ENCODE measurements around the gene STING1.
A peak's percentile ranks its signal among the peaks of the same experiment; 100 is the strongest.
"Not testable (repeated sequence)": the region's sequence is repeated elsewhere in the genome, so short reads cannot be mapped to it uniquely, and the experiment has no call there.

Gene STING1

GRCh38 chr5:139446956-139447779 is 35.4 kb downstream of the STING1 start:
- DNase-seq (ENCODE audit: extremely low read depth, insufficient read length): peak; percentile 81
- Histone ChIP-seq H3K4me3 (replicated peaks; ENCODE audit: low read depth, low read length) (no peak overlapping the region), H3K36me3 (ENCODE audit: control insufficient read depth, insufficient read depth, low read length) (no peaks in the 10 kb centered on the region), H3K27me3 (replicated peaks; ENCODE audit: control insufficient read depth, insufficient read depth, low read length) (no peaks in the 10 kb centered on the region)
- TF ChIP-seq CTCF (IDR thresholded peaks at IDR 0.05; ENCODE audit: insufficient read depth, low read length, poor library complexity, severe bottlenecking): no peak

- TF ChIP-seq CTCF (IDR thresholded peaks at IDR 0.05; ENCODE audit: insufficient read depth, low read length, poor library complexity, severe bottlenecking): no peak
- no peaks in the 10 kb centered on the region for H3K27me3 ChIP-seq (replicated peaks; ENCODE audit: control insufficient read depth, insufficient read depth, low read length)
- no peaks in the 10 kb centered on the region for H3K36me3 ChIP-seq (ENCODE audit: control insufficient read depth, insufficient read depth, low read length)
- H3K4me3 ChIP-seq (replicated peaks; ENCODE audit: low read depth, low read length): no peak overlapping the region
- no peak for DNase-seq (ENCODE audit: extremely low read depth, insufficient read length)
Measured at GRCh38 chr5:139445325-139446170, 37.0 kb downstream of the STING1 start.

- no peak for DNase-seq (ENCODE audit: extremely low read depth, insufficient read length)
- H3K36me3 ChIP-seq (ENCODE audit: control insufficient read depth, insufficient read depth, low read length): no peaks in the 10 kb centered on the region
- H3K27me3 ChIP-seq (replicated peaks; ENCODE audit: control insufficient read depth, insufficient read depth, low read length): no peaks in the 10 kb centered on the region
- H3K4me3 ChIP-seq (replicated peaks; ENCODE audit: low read depth, low read length): no peak overlapping the region
- no peak for TF ChIP-seq CTCF (IDR thresholded peaks at IDR 0.05; ENCODE audit: insufficient read depth, low read length, poor library complexity, severe bottlenecking)
Measured at GRCh38 chr5:139443831-139444453, 38.6 kb downstream of the STING1 start.

GRCh38 chr5:139440416-139440815 is 42.1 kb downstream of the STING1 start:
- not testable (repeated sequence) for H3K36me3 ChIP-seq (ENCODE audit: control insufficient read depth, insufficient read depth, low read length); H3K27me3 ChIP-seq (replicated peaks; ENCODE audit: control insufficient read depth, insufficient read depth, low read length); H3K4me3 ChIP-seq (replicated peaks; ENCODE audit: low read depth, low read length); DNase-seq (ENCODE audit: extremely low read depth, insufficient read length)

GRCh38 chr5:139439013-139439903 is 43.3 kb downstream of the STING1 start, which contains the start of gene DNAJC18:
DNAJC18 (minus strand) TSS chr5:139439525; CDS start chr5:139439445, 80 bp downstream.
- no peak for TF ChIP-seq CTCF (IDR thresholded peaks at IDR 0.05; ENCODE audit: insufficient read depth, low read length, poor library complexity, severe bottlenecking)
- no peaks in the 10 kb centered on the region for H3K27me3 ChIP-seq (replicated peaks; ENCODE audit: control insufficient read depth, insufficient read depth, low read length)

More at GRCh38 chr5:139439013-139439903, 43.3 kb downstream of the STING1 start, which contains the start of gene DNAJC18:
- Histone ChIP-seq H3K4me3 (replicated peaks; ENCODE audit: low read depth, low read length) (peak within 1 kb of the TSS; percentile 80), H3K36me3 (ENCODE audit: control insufficient read depth, insufficient read depth, low read length) (no peaks in the 10 kb centered on the region)
- peak; percentile 90 for DNase-seq (ENCODE audit: extremely low read depth, insufficient read length)

All from GM06990 (cell line).